ENCODE data around the gene ABI1. TPM values are rescaled to one million over a fixed set of nuclear protein-coding genes. Genes with fewer than 3 reads are reported as not detected.

ABI1 gene
- total RNA-seq, 4 donors from 2014 or later: 28.7 to 55.3 (median 48.5) TPM

GRCh38 chr10:26697922-26698608, 162.7 kb downstream of the ABI1 start:
- TF ChIP-seq, protein P1, sequence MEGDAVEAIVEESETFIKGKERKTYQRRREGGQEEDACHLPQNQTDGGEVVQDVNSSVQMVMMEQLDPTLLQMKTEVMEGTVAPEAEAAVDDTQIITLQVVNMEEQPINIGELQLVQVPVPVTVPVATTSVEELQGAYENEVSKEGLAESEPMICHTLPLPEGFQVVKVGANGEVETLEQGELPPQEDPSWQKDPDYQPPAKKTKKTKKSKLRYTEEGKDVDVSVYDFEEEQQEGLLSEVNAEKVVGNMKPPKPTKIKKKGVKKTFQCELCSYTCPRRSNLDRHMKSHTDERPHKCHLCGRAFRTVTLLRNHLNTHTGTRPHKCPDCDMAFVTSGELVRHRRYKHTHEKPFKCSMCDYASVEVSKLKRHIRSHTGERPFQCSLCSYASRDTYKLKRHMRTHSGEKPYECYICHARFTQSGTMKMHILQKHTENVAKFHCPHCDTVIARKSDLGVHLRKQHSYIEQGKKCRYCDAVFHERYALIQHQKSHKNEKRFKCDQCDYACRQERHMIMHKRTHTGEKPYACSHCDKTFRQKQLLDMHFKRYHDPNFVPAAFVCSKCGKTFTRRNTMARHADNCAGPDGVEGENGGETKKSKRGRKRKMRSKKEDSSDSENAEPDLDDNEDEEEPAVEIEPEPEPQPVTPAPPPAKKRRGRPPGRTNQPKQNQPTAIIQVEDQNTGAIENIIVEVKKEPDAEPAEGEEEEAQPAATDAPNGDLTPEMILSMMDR (IDR thresholded peaks at IDR 0.05): no peak
- Histone ChIP-seq H3K27me3 (no peaks in the 10 kb centered on the region), H3K4me1 (peaks cover 6 to 30% (median 7%) of the 10 kb centered on the region in 4 donors), H3K36me3 (no peaks in the 10 kb centered on the region), H3K9me3 (no peaks in the 10 kb centered on the region), H3K27ac (peak overlapping the region; percentile 83 to 95 (median 94)), H3K4me3 (peak overlapping the region; percentile 86 to 97 (median 91))
- no peak for DNase-seq

GRCh38 chr10:26697163-26697921, 163.4 kb downstream of the ABI1 start, which contains the start of gene PDSS1:
Gene PDSS1 (plus strand): TSS chr10:26697701. CDS start chr10:26697712, 11 bp downstream.
- no peaks in the 10 kb centered on the region for H3K36me3 ChIP-seq
- no peaks in the 10 kb centered on the region for H3K27me3 ChIP-seq
- peak within 1 kb of the TSS; percentile 86 to 97 (median 91) for H3K4me3 ChIP-seq
- TF ChIP-seq, protein P1 (IDR thresholded peaks at IDR 0.05): no peak
- peak in 1 of 2 donors; percentile 40 for TF ChIP-seq POLR2A (IDR thresholded peaks at IDR 0.05)
- H3K27ac ChIP-seq: peak within 1 kb of the TSS; percentile 83 to 95 (median 94)
- H3K4me1 ChIP-seq: peaks cover 0 to 30% (median 7%) of the 10 kb centered on the region in 4 donors
- no peaks in the 10 kb centered on the region for H3K9me3 ChIP-seq
- peak; percentile 62 to 89 (median 88) for DNase-seq

GRCh38 chr10:26696786-26697162, 164.0 kb downstream of the ABI1 start:
- Histone ChIP-seq H3K36me3 (no peaks in the 10 kb centered on the region), H3K27me3 (no peaks in the 10 kb centered on the region), H3K9me3 (no peaks in the 10 kb centered on the region), H3K4me1 (peaks cover 0 to 26% (median 7%) of the 10 kb centered on the region in 4 donors), H3K27ac (peak overlapping the region; percentile 83 to 95 (median 94)), H3K4me3 (peak overlapping the region; percentile 86 to 97 (median 91))
- TF ChIP-seq, protein P1 (IDR thresholded peaks at IDR 0.05): no peak
- no peak for TF ChIP-seq POLR2A (IDR thresholded peaks at IDR 0.05)
- no peak for DNase-seq

Small RNAs within 50 kb of the gene (small RNA-seq; reads per million reads assigned to genes)
- gene RF00191: 0 reads per million in 2 donors
- 0 reads per million in 2 donors for gene RNU6-946P

Other genes with a start within 250 kb of the ABI1 start
- 10 to 100 TPM; 26.2 to 41.0 (median 32.3) TPM for gene PDSS1, start 163.3 kb downstream of the ABI1 start, total RNA-seq
- 10 to 100 TPM; 12.2 to 40.4 (median 12.7) TPM for gene ANKRD26, start 239.5 kb upstream of the ABI1 start, total RNA-seq